Endothelial cell of umbilical vein (primary cell): ENCODE data around the gene UQCC2. TPM values are rescaled to one million over a fixed set of nuclear protein-coding genes. Genes with fewer than 3 reads are reported as not detected.

Experiments used
- BruUV-seq: library from RNA; stranded (reverse); fragments of 400-500 nt; replicated peaks from 2 replicates; lab custom pipeline; 2021; lab: Mats Ljungman, UMichigan
- CTCF ChIA-PET: fragments of 300-600, 350-600 bp; sonication (Branson Sonifier 250); formaldehyde crosslinking; loops from one replicate; lab custom pipeline; 2021; ENCODE audit warnings: antibody characterized with exemption, inconsistent platforms; lab: Charles Lee
- POLR2A ChIA-PET: fragments of 300-600, 350-600 bp; sonication (Branson Sonifier 250); formaldehyde crosslinking; loops from one replicate; lab custom pipeline; 2021; ENCODE audit warnings: antibody characterized with exemption, inconsistent platforms; lab: Charles Lee
- DNase-seq: peaks from one replicate; pipeline ENCODE4 v3.0.0-alpha.2; 2011; ENCODE audit warnings: low read depth, low spot score
- FAIRE-seq: peaks from 2 replicates; lab custom pipeline; 2011; peaks lifted over from hg19 to GRCh38; lab: Jason Lieb, UNC
- H2AFZ ChIP-seq: 2 replicates; pipeline ENCODE4 v1.6.0; 2012; ENCODE audit warnings: low read depth, low read length, control low read depth, inconsistent platforms
- H3K27ac ChIP-seq: 2 replicates; pipeline ENCODE4 v1.5.1; 2011; ENCODE audit warnings: low read depth, mild to moderate bottlenecking, control low read depth, low read length, moderate library complexity; ENCODE audit not compliant: insufficient read depth
- H3K27me3 ChIP-seq, 2 experiments: 2 replicates each; pipeline versions ENCODE4 v1.6.0 to v1.6.1; 2011; ENCODE audit warnings: low read length in 2 of 2, mixed read lengths in 1 of 2; ENCODE audit not compliant: control insufficient read depth in 2 of 2, insufficient read depth in 2 of 2
- H3K36me3 ChIP-seq, 2 experiments: 2 replicates in 1 of 2; 3 replicates in 1 of 2; pipeline ENCODE4 v1.5.1; 2011; ENCODE audit warnings: low read length in 2 of 2, mild to moderate bottlenecking in 1 of 2, moderate library complexity in 1 of 2; ENCODE audit not compliant: control insufficient read depth in 2 of 2, insufficient read depth in 2 of 2; ENCODE audit errors: extremely low read depth in 1 of 2
- H3K4me1 ChIP-seq: 3 replicates; pipeline ENCODE4 v1.5.1; 2011; ENCODE audit warnings: mild to moderate bottlenecking, low read length; ENCODE audit not compliant: control insufficient read depth, insufficient read depth; ENCODE audit errors: extremely low read depth
- H3K4me2 ChIP-seq: 2 replicates; pipeline ENCODE4 v1.6.1; 2011; ENCODE audit warnings: low read length, control low read depth, mixed read lengths; ENCODE audit not compliant: insufficient read depth
- H3K4me3 ChIP-seq, 3 experiments: fragments of 200-600 bp in 1 of 3; sonication (generic), shearing (Covaris generic) in 1 of 3; replicated peaks in 1 of 3; 2 replicates each; pipeline ENCODE4 v1.5.1; 2011 to 2016; ENCODE audit warnings: control low read depth in 3 of 3, low read length in 3 of 3, mild to moderate bottlenecking in 2 of 3, inconsistent platforms in 1 of 3, low read depth in 1 of 3, moderate library complexity in 1 of 3; ENCODE audit not compliant: insufficient read depth in 1 of 3
- H3K79me2 ChIP-seq: 2 replicates; pipeline ENCODE4 v1.6.0; 2012; ENCODE audit warnings: low read length, inconsistent platforms; ENCODE audit not compliant: control insufficient read depth, insufficient read depth
- H3K9ac ChIP-seq: replicated peaks from 2 replicates; pipeline ENCODE3; 2011; ENCODE audit warnings: low read length, control low read depth; ENCODE audit not compliant: insufficient read depth; ENCODE audit errors: extremely low read depth
- H3K9me1 ChIP-seq: replicated peaks from 3 replicates; pipeline ENCODE4 v1.6.0; 2011; ENCODE audit warnings: mild to moderate bottlenecking, low read length; ENCODE audit not compliant: control insufficient read depth, insufficient read depth; ENCODE audit errors: extremely low read depth
- H3K9me3 ChIP-seq: replicated peaks from 2 replicates; pipeline ENCODE4 v1.5.1; 2012; ENCODE audit warnings: low read length, inconsistent platforms; ENCODE audit not compliant: control insufficient read depth, insufficient read depth
- H4K20me1 ChIP-seq: replicated peaks from 2 replicates; pipeline ENCODE3; 2011; ENCODE audit warnings: mild to moderate bottlenecking, low read length; ENCODE audit not compliant: control insufficient read depth, insufficient read depth; ENCODE audit errors: extremely low read depth
- EZH2 ChIP-seq: IDR thresholded peaks from 2 replicates; pipeline ENCODE4 v1.6.1; 2012; ENCODE audit warnings: borderline replicate concordance, low read depth, mild to moderate bottlenecking, moderate library complexity, low read length, inconsistent platforms; ENCODE audit not compliant: severe bottlenecking
- FOS ChIP-seq: IDR thresholded peaks from 2 replicates; pipeline ENCODE4 v1.6.1; 2011; ENCODE audit warnings: mild to moderate bottlenecking, low read length, moderate library complexity, borderline replicate concordance; ENCODE audit not compliant: insufficient read depth
- JUN ChIP-seq: IDR thresholded peaks from 2 replicates; pipeline ENCODE4 v1.6.1; 2011; ENCODE audit warnings: borderline replicate concordance, low read depth; ENCODE audit not compliant: insufficient read length, insufficient read depth
- POLR2A ChIP-seq: IDR thresholded peaks from 2 replicates; pipeline ENCODE4 v1.6.1; 2012; ENCODE audit warnings: low read depth, mild to moderate bottlenecking, control low read depth, low read length
- dilution Hi-C: fragments of 300-500 bp; cut with MboI; formaldehyde crosslinking; loops from one replicate; pipeline ENCODE4 v1.15.0; 2019; ENCODE audit warnings: low sequenced_read_pairs; ENCODE audit not compliant: extremely low pct_ligation_motif_present
- intact Hi-C: fragments of 100-400 bp; cut with micrococcal nuclease; formaldehyde crosslinking; loops from one replicate; pipeline ENCODE4 v1.10.0; 2022
- polyA plus RNA-seq, 4 experiments: library from polyadenylated mRNA; depleted of rRNA in 3 of 4; stranded (reverse) in 3 of 4; unstranded in 1 of 4; fragments of >200 nt; gene quantifications; 2 replicates each; pipeline versions ENCODE4 v1.2.1 to v1.2.3, GENCODE V29; 2011 to 2012; ENCODE audit warnings: missing spikeins in 1 of 4
- total RNA-seq: library from RNA; stranded (reverse); gene quantifications from 2 replicates; pipeline ENCODE4 v1.2.3, GENCODE V29; 2021
- TF ChIP-seq, protein P1 (sequence below): IDR thresholded peaks from 2 replicates; pipeline ENCODE4 v1.6.1; 2011; ENCODE audit not compliant: insufficient read depth, insufficient read length
- TF ChIP-seq, protein P2 (sequence below), 2 donors: IDR thresholded peaks; 1 replicate in 1 of 2; 2 replicates in 1 of 2; pipeline ENCODE4 v1.5.1; 2011; ENCODE audit warnings: low read length in 2 of 2, mild to moderate bottlenecking in 2 of 2, moderate library complexity in 2 of 2, control low read depth in 1 of 2, inconsistent platforms in 1 of 2, low read depth in 1 of 2; ENCODE audit not compliant: insufficient read depth in 1 of 2; ENCODE audit errors: extremely low read depth in 1 of 2

Gene UQCC2
- total and polyA plus RNA-seq, 2 donors (not counting 3 experiments of a cell fraction or from before 2014, with no cell fraction given): 46.3 to 95.3 TPM

DNA sequence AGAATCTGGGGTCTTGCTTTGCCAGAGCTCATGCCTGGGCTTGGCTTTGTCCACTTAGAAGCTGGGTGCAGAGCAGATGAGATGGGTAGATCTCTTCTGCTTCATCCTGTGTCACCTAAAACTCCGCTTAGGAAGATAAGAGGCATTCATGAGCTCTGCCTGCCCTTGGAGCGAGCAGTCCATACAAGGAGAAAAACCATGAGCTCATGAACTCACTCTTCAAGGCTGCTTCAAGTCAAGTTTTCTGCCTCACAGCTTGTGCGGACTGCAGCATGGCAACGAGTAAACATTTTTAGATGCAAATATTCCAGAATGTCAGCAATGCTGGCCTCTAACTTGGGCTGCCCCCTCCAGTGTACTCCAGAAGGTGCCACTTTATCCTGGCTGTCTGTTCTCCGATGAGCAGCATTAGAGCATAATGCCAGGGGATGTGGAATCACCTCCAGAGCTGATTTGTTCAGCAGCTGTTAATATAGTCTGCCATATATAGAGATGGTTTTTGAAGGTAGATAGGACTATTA is 10.7 kb upstream of the UQCC2 start:
- Histone ChIP-seq H3K27ac (no peak overlapping the region), H3K36me3 (no peaks in the 10 kb centered on the region), H3K9ac (no peak overlapping the region), H3K4me1 (no peaks in the 10 kb centered on the region), H4K20me1 (no peaks in the 10 kb centered on the region), H2AFZ (no peak overlapping the region), H3K27me3 (peaks cover 24 to 28% of the 10 kb centered on the region in 2 experiments), H3K9me1 (no peaks in the 10 kb centered on the region), H3K4me3 (no peak overlapping the region), H3K79me2 (no peaks in the 10 kb centered on the region), H3K4me2 (no peak overlapping the region), H3K9me3 (no peaks in the 10 kb centered on the region)
- intact Hi-C loops: no loop called here
- ChIA-PET CTCF (interaction anchor here (0.9 to 1.7 kb wide), 5 partner anchors 11 to 25 kb away, joined by 3 to 7 read pairs (median 4); partner anchors contain the start of genes IP6K3 and UQCC2), POLR2A (no interaction called here)
- no peak for DNase-seq
- FAIRE-seq: no peak
- TF ChIP-seq EZH2 (no peak), POLR2A (no peak), FOS (no peak), JUN (no peak)
- TF ChIP-seq, protein P1, sequence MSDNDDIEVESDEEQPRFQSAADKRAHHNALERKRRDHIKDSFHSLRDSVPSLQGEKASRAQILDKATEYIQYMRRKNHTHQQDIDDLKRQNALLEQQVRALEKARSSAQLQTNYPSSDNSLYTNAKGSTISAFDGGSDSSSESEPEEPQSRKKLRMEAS: no peak
- TF ChIP-seq, protein P2, sequence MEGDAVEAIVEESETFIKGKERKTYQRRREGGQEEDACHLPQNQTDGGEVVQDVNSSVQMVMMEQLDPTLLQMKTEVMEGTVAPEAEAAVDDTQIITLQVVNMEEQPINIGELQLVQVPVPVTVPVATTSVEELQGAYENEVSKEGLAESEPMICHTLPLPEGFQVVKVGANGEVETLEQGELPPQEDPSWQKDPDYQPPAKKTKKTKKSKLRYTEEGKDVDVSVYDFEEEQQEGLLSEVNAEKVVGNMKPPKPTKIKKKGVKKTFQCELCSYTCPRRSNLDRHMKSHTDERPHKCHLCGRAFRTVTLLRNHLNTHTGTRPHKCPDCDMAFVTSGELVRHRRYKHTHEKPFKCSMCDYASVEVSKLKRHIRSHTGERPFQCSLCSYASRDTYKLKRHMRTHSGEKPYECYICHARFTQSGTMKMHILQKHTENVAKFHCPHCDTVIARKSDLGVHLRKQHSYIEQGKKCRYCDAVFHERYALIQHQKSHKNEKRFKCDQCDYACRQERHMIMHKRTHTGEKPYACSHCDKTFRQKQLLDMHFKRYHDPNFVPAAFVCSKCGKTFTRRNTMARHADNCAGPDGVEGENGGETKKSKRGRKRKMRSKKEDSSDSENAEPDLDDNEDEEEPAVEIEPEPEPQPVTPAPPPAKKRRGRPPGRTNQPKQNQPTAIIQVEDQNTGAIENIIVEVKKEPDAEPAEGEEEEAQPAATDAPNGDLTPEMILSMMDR (IDR thresholded peaks at IDR 0.05; ENCODE audit: extremely low read depth in 1 of 2, insufficient read depth in 1 of 2, low read depth in 1 of 2, low read length in 2 of 2): no peak
- dilution Hi-C loops: no loop called here
- BruUV-seq: no TSS peak
